Spinal cord (tissue), 10 donors: ENCODE measurements around the gene ARL16. TPM values are rescaled to one million over a fixed set of nuclear protein-coding genes. Genes with fewer than 3 reads are reported as not detected.

ENCODE experiments used
- DNase-seq, 6 donors: peaks; one replicate each; pipeline versions ENCODE4 v3.0.0 to v3.0.0-alpha.2; 2013 to 2015; ENCODE audit warnings: low spot score in 6 of 6, low read depth in 4 of 6
- H3K27ac ChIP-seq: one replicate; pipeline ENCODE4 v1.5.1; 2013; ENCODE audit warnings: low read depth, low read length, control low read depth
- H3K27me3 ChIP-seq: one replicate; pipeline ENCODE4 v1.6.1; 2013; ENCODE audit warnings: low read length; ENCODE audit not compliant: control insufficient read depth, insufficient read depth
- H3K36me3 ChIP-seq: one replicate; pipeline ENCODE4 v1.6.1; 2013; ENCODE audit warnings: low read length; ENCODE audit not compliant: control insufficient read depth, insufficient read depth
- H3K4me1 ChIP-seq: one replicate; pipeline ENCODE4 v1.6.1; 2013; ENCODE audit warnings: low read length; ENCODE audit not compliant: control insufficient read depth, insufficient read depth
- H3K4me3 ChIP-seq: one replicate; pipeline ENCODE4 v1.5.1; 2013; ENCODE audit warnings: low read depth, low read length, control low read depth
- H3K9me3 ChIP-seq: one replicate; pipeline ENCODE4 v1.6.1; 2013; ENCODE audit warnings: low read length; ENCODE audit not compliant: control insufficient read depth, insufficient read depth
- WGBS: methylation state at CpG from one replicate; pipeline ENCODE4 v1.1.5; 2013; ENCODE audit warnings: missing lambda C conversion rate; ENCODE audit not compliant: insufficient coverage; 5-methylcytosine and 5-hydroxymethylcytosine counted together
- polyA plus RNA-seq, 2 donors: library from polyadenylated mRNA; unstranded; fragments of 120-200 nt; gene quantifications; one replicate each; pipeline ENCODE4 v1.2.1, GENCODE V29; 2013; ENCODE audit not compliant: insufficient read length in 2 of 2
- total RNA-seq, 2 donors: library from RNA; depleted of rRNA in 1 of 2; stranded (reverse); fragments of 120-200 nt in 1 of 2; fragments of >200 nt in 1 of 2; gene quantifications; one replicate each; pipeline versions ENCODE4 v1.2.3 to v1.2.4, GENCODE V29; 2013 to 2014
- donor health status: healthy.

Gene ARL16
- total and polyA plus RNA-seq, 4 donors: 43.2 to 69.1 (median 60.9) TPM

DNA sequence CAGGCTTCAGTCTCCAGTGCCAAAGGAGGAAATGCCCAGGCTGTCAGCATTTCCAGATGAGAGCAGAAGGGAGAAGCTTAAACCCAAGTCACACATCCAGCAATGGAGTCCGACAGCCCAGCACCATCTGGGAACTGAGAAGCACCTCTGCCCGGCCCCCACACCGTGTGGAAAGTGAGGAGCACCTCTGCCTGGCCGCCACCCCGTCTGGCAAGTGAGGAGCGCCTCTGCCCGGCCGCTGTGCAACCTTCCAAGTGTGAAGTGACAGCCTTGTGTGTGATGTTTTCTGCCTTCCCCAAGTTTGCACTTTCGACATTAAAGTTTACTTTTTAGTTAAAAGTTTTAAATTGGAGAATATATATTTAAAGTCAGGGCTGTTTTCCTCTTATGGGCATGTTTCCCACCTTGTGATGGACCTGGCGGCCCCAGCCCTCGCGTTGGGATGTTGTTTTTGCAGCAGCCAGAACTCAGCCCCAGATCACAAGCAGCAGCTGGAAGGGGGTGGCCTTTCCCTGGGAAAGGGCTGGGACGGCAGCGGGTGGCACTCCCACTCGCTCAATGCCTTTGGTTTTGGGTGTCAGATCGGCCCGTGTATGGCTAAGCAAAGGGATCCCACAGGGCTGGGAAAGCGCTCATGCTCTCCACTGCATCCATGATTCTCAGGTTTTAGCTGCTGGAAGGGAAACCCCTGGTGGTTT is 9.9 kb downstream of the ARL16 start:
- 84% methylated on average over 14 of the region's 18 CpGs for WGBS
- Histone ChIP-seq H3K36me3 (peaks cover 71% of the 10 kb centered on the region), H3K27me3 (no peaks in the 10 kb centered on the region), H3K4me1 (peaks cover 11% of the 10 kb centered on the region), H3K27ac (no peak overlapping the region), H3K9me3 (no peaks in the 10 kb centered on the region), H3K4me3 (no peak overlapping the region)
- no peak for DNase-seq

DNA sequence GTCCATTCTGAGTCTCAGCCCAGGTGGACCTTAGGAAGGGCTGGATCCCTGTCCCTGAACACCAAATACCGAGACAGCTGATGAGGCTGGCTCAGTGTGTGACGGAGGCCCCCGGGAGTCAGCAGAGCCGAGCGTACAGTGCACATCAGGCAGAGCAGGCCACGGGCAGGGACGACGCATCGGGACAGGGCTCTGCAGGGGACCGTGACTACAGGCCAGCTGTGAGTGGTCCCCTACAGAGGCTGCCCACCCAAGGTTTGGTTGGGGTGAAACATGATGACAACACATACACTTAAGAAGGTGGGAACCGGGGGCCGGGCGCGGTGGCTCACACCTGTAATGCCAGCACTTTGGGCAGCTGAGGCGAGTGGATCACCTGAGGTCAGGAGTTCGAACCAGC is 10.6 kb downstream of the ARL16 start:
- H3K36me3 ChIP-seq: peaks cover 77% of the 10 kb centered on the region

DNA sequence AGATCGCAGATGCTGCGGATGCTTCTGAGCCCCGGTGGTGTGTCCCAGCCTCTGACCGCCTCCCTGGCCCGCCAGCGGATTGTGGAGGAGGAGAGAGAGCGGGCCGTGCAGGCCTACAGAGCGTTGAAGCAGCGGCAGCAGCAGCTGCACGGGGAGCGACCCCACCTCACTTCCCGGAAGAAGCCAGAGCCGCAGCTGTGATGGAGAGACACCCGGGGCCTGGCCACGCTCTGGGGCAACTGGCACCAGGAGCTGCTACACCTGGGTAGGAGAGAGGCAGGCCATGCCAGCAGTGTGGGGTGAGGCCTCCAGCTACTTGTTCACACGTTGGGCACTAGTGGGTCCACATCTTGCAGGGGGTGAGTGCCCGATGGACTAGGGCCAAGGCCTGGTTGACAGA is 11.1 kb downstream of the ARL16 start:
- Histone ChIP-seq H3K4me1 (peaks cover 17% of the 10 kb centered on the region), H3K27ac (no peak overlapping the region), H3K9me3 (no peaks in the 10 kb centered on the region), H3K27me3 (no peaks in the 10 kb centered on the region), H3K36me3 (peaks cover 79% of the 10 kb centered on the region), H3K4me3 (no peak overlapping the region)
- no peak for DNase-seq
- 76% methylated on average over 12 of the region's 18 CpGs for WGBS

More for the DNA sequence above, 10.6 kb downstream of the ARL16 start:
- Histone ChIP-seq H3K4me1 (peaks cover 12% of the 10 kb centered on the region), H3K27ac (no peak overlapping the region), H3K4me3 (no peak overlapping the region), H3K9me3 (no peaks in the 10 kb centered on the region), H3K27me3 (no peaks in the 10 kb centered on the region)
- DNase-seq: no peak
- 93% methylated on average over 13 of the region's 16 CpGs for WGBS

DNA sequence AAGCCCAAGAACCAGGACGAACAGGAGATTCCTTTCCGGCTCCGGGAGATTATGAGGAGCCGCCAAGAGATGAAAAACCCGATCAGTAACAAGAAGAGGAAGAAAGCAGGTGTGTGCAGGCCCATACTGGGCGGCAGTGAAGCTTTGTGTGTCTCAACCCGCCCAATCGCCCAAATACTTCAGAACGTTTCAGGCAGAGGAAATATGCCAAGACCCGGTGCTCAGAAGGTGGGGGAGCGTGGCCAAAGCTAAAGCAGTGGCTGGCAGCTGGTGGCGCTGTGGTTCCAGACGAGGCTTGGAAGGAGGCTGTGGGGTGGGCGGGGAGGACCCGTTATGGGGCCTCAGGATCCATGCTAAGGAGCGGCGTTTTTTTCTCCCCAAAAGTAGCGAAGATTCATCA is 15.8 kb downstream of the ARL16 start:
- H3K36me3 ChIP-seq: peaks cover 65% of the 10 kb centered on the region
- peaks cover 23% of the 10 kb centered on the region for H3K4me1 ChIP-seq
- H3K27me3 ChIP-seq: no peaks in the 10 kb centered on the region
- no peak overlapping the region for H3K4me3 ChIP-seq
- H3K27ac ChIP-seq: no peak overlapping the region
- WGBS: 88% methylated on average over 18 of the region's 18 CpGs
- DNase-seq: no peak
- H3K9me3 ChIP-seq: no peaks in the 10 kb centered on the region

DNA sequence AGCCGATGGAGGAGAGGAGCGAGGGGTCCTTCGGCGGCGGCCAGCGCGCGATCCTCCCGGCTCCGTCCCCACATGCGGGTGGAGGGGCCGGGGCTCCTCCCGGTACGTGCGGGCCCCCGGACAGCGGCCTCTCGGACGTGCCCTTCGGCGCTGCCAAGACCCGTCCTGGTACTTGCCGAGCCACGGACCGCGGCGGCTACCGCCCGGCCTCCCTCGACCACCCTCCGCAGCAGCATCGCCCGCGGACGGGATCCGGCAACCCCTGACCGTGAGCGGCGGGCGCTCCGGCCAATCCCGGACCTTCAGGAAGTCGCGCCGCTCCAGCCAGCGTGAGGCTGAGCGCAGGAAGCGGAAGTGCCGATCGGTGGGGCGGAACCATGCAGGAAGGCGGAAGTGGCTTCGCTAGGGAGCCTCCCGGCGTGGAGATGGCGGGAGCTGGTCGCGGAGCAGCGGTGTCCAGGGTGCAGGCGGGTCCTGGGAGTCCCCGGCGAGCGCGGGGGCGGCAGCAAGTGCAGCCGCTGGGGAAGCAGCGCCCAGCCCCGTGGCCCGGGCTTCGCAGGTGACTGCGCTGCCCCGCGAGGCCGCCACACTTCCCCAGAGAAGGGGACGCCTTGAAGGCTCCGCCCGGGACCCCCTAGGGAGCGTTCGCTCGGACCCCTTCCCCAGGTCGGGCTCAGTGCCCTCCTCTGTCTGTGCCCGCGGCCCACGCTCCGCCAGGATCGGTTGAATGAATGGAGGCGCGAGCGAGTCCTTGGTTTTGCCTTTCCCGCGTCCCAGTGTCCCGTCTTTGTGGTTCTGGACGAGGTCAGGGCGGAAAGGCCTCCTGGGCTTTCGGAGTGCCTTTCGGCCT is 17.0 kb downstream of the ARL16 start, which contains the start of the genes CCDC137 and OXLD1:
Gene CCDC137, plus strand, starts transcription at position 396 of the 850 bp plus-strand sequence. Its CDS starts 30 bp downstream, at position 426.
Gene OXLD1, minus strand, starts transcription at position 264 of the 850 bp plus-strand sequence. Its CDS starts 28 bp downstream, at position 236.
- Histone ChIP-seq H3K36me3 (peaks cover 54% of the 10 kb centered on the region), H3K27me3 (no peaks in the 10 kb centered on the region), H3K9me3 (no peaks in the 10 kb centered on the region), H3K4me1 (peaks cover 23% of the 10 kb centered on the region), H3K4me3 (peak within 1 kb of the TSS; percentile 84), H3K27ac (peak within 1 kb of the TSS; percentile 67)
- WGBS: under 1% methylated on average over 96 of the region's 96 CpGs
- DNase-seq: peak; percentile 80 to 98 (median 92)

DNA sequence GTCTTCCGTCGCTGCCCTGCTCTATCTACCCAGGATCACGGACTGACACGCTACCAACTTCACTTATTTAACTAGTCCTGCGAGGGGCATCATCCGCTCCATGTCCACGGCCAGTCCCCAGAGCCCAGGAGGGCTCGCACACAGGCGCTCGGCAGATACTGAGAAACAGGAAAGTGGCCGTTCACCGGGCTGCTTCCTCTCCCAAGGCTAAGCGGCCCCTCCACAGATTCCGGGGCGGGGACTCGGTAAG is 17.6 kb downstream of the ARL16 start:
- no peak for DNase-seq
- Histone ChIP-seq H3K4me3 (peak overlapping the region; percentile 84), H3K9me3 (no peaks in the 10 kb centered on the region), H3K27ac (peak overlapping the region; percentile 67), H3K27me3 (no peaks in the 10 kb centered on the region), H3K4me1 (peaks cover 23% of the 10 kb centered on the region), H3K36me3 (peaks cover 48% of the 10 kb centered on the region)
- 0% methylated on average over 16 of the region's 16 CpGs for WGBS

DNA sequence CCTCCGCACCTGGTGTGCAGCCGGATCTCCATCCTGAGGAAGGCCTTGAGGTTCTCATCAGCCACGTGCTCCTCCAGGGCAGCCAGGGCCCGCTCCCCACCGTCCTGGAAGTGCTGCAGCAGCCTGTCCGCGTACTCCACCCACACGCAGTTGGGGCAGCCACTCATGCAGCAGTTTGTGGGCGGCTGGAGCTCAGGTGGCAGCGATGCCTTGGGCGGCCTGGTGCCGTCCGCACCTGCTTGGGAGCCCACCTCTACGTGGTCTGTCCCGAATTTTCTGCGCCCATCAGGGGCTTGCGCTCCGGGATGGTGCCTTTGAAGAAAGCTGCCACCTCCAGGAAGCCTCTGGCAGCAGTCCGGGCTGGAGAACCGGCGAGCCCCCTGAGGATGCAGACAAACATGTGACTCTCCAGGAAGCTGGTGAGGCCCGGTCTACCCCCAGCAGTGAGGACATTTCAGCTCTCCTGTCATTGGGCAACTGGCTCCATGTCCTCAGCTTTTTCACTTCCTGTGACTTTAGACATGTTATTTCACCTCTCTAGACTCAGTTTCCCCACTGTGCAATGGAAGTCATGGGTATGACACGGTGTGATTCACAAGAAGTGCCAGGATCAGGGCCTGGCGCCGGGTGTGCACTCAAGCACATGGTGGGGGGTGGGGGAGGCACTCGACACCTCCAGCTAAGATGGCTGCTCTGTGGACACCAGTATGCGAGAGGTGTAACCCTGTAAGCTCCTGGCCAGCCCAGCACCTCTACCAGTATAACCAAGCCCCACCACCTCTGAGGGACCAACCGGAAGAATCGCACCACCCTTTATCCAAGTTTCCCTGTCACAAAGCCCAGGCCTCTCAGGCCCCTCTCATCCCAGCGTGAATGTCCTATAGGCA is 18.1 kb downstream of the ARL16 start:
- peak overlapping the region; percentile 67 for H3K27ac ChIP-seq
- peaks cover 23% of the 10 kb centered on the region for H3K4me1 ChIP-seq
- H3K4me3 ChIP-seq: peak overlapping the region; percentile 84
- H3K36me3 ChIP-seq: peaks cover 43% of the 10 kb centered on the region
- 69% methylated on average over 29 of the region's 30 CpGs for WGBS
- H3K27me3 ChIP-seq: no peaks in the 10 kb centered on the region
- DNase-seq: no peak
- H3K9me3 ChIP-seq: no peaks in the 10 kb centered on the region

DNA sequence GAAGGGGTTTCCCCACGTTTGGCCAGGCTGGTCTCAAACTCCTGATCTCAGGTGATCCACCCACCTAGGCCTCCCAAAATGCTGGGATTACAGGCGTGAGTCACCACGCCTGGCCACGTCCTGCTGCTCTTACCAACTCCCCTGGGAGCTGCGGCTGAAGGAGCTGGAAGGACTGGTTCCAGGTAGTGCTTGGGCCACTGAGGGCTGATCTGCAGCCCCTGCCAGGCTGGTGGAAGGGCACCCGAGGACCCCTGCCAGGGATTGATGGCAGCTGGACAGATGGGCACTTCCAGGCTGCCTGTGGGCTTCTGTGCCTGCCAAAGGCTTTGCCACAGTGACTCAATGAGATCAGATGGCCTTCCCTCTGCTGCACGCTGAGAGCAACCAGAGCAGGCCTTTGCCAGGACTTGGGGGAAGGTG is 19.5 kb downstream of the ARL16 start:
- Histone ChIP-seq H3K4me3 (no peak overlapping the region), H3K9me3 (no peaks in the 10 kb centered on the region), H3K27ac (no peak overlapping the region), H3K27me3 (no peaks in the 10 kb centered on the region), H3K36me3 (peaks cover 29% of the 10 kb centered on the region), H3K4me1 (peaks cover 23% of the 10 kb centered on the region)
- 94% methylated on average over 6 of the region's 7 CpGs for WGBS
- DNase-seq: no peak

DNA sequence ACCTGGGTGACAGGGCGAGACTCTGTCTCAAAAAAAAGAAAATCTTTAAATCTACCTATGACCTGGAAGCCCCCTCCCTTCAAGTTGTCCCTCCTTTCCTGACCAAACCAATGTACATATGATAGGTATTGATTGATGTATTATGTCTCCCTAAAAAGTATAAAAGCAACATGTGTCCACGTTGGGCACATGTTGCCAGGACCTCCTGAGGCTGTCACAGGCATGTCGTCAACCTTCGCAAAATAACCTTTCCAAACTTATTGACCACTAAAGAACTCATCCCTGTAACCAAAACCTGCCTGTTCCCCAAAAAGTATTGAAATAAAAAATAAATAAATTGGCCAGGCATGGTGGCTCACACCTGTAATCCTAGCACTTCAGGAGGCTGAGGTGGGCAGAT is 21.6 kb downstream of the ARL16 start:
- Histone ChIP-seq H3K36me3 (peaks cover 16% of the 10 kb centered on the region), H3K27ac (no peak overlapping the region), H3K4me3 (no peak overlapping the region), H3K9me3 (no peaks in the 10 kb centered on the region), H3K27me3 (no peaks in the 10 kb centered on the region), H3K4me1 (peaks cover 13% of the 10 kb centered on the region)
- DNase-seq: no peak
- WGBS: 89% methylated on average over 3 of the region's 4 CpGs
